Parathyroid adenoma (tissue), 2 donors: Measurements from ENCODE around the gene COX6B2.

Experiments used
- H2AFZ ChIP-seq: fragments of 300-600 bp; sonication (generic); one replicate; pipeline ENCODE4 v1.7.0; 2017; ENCODE audit warnings: antibody characterized with exemption, mild to moderate bottlenecking
- H3K27ac ChIP-seq: fragments of 300-600 bp; sonication (generic); one replicate; pipeline ENCODE4 v1.7.0; 2017
- H3K27me3 ChIP-seq: fragments of 300-600 bp; sonication (generic); one replicate; pipeline ENCODE4 v1.7.0; 2017; ENCODE audit warnings: low read length; ENCODE audit not compliant: control insufficient read depth, insufficient read depth
- H3K36me3 ChIP-seq: fragments of 300-600 bp; sonication (generic); one replicate; pipeline ENCODE4 v1.7.0; 2017; ENCODE audit warnings: low read length; ENCODE audit not compliant: control insufficient read depth, insufficient read depth
- H3K4me1 ChIP-seq: fragments of 300-600 bp; sonication (generic); one replicate; pipeline ENCODE4 v1.7.0; 2017; ENCODE audit warnings: control low read depth
- H3K4me2 ChIP-seq: fragments of 300-600 bp; sonication (generic); one replicate; pipeline ENCODE4 v1.7.0; 2017; ENCODE audit warnings: low read length
- H3K4me3 ChIP-seq: fragments of 300-600 bp; sonication (generic); one replicate; pipeline ENCODE4 v1.7.0; 2017; ENCODE audit warnings: low read depth, low read length
- H3K79me2 ChIP-seq: fragments of 300-600 bp; sonication (generic); one replicate; pipeline ENCODE4 v1.7.0; 2017; ENCODE audit warnings: control low read depth
- H3K9ac ChIP-seq: fragments of 300-600 bp; sonication (generic); one replicate; pipeline ENCODE4 v1.7.0; 2017; ENCODE audit warnings: mild to moderate bottlenecking
- H3K9me3 ChIP-seq: fragments of 300-600 bp; sonication (generic); one replicate; pipeline ENCODE4 v1.7.0; 2017; ENCODE audit warnings: low read length; ENCODE audit not compliant: control insufficient read depth
- CTCF ChIP-seq: fragments of 300-600 bp; sonication (generic); IDR thresholded peaks from one replicate; pipeline ENCODE4 v1.7.0; 2017; ENCODE audit warnings: antibody characterized with exemption, mild to moderate bottlenecking
- donor health status: primary hyperparathyroidism.

COX6B2 gene

GRCh38 chr19:55322204-55322885 is 32.2 kb downstream of the COX6B2 start:
- Histone ChIP-seq H3K27ac (no peak overlapping the region), H3K36me3 (no peaks in the 10 kb centered on the region), H3K27me3 (no peaks in the 10 kb centered on the region), H3K4me2 (no peak overlapping the region), H3K9ac (no peak overlapping the region), H3K9me3 (no peaks in the 10 kb centered on the region), H3K79me2 (no peaks in the 10 kb centered on the region), H2AFZ (no peak overlapping the region), H3K4me3 (no peak overlapping the region), H3K4me1 (no peaks in the 10 kb centered on the region)
- no peak for TF ChIP-seq CTCF

DNA sequence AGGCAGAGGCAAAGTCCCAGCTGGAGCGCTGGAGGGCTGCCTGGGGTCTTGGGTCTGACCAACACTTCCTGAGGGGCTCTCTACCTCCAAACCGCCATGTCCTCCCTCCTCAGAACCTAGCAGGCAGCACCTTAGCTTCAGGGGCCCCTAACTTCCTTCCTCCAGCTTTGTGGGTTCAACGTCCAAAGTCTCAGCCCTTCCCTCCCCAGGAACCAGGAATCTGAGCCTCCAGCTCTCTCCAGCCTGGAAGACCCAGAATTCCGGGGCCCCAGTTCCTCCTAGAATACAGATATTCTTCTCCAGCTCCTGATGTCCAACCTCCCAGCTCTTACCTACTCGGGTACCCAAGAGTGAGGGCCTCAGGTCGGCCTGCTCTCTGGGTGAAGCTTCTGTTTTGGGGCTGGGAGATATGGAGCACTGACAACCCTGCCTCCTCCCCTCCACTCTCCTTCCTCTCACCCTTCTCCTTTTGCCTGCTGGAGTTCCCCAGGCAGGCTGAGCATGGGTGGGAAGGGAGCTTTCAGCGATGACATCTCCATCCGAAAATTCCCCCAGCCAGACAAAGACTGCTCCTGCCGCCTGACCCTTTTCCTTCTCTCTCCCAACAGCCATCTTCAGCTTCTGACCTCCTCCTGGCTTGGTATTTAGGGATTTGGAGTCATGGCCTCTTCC is 32.9 kb downstream of the COX6B2 start:
- no peaks in the 10 kb centered on the region for H3K79me2 ChIP-seq
- no peak overlapping the region for H3K9ac ChIP-seq
- TF ChIP-seq CTCF: no peak
- no peaks in the 10 kb centered on the region for H3K36me3 ChIP-seq
- no peaks in the 10 kb centered on the region for H3K4me1 ChIP-seq
- no peak overlapping the region for H2AFZ ChIP-seq
- no peak overlapping the region for H3K4me3 ChIP-seq
- no peak overlapping the region for H3K27ac ChIP-seq
- H3K4me2 ChIP-seq: no peak overlapping the region
- H3K27me3 ChIP-seq: no peaks in the 10 kb centered on the region
- no peaks in the 10 kb centered on the region for H3K9me3 ChIP-seq

GRCh38 chr19:55320844-55321419 is 33.6 kb downstream of the COX6B2 start:
- no peaks in the 10 kb centered on the region for H3K9me3 ChIP-seq
- H3K27ac ChIP-seq: no peak overlapping the region
- no peak overlapping the region for H3K9ac ChIP-seq
- no peaks in the 10 kb centered on the region for H3K27me3 ChIP-seq
- no peak overlapping the region for H2AFZ ChIP-seq
- no peaks in the 10 kb centered on the region for H3K79me2 ChIP-seq
- H3K4me1 ChIP-seq: no peaks in the 10 kb centered on the region
- no peaks in the 10 kb centered on the region for H3K36me3 ChIP-seq
- H3K4me3 ChIP-seq: no peak overlapping the region
- TF ChIP-seq CTCF: no peak
- no peak overlapping the region for H3K4me2 ChIP-seq

- Histone ChIP-seq H2AFZ (no peak overlapping the region), H3K27ac (no peak overlapping the region), H3K9ac (no peak overlapping the region), H3K4me2 (no peak overlapping the region), H3K4me3 (no peak overlapping the region), H3K4me1 (no peaks in the 10 kb centered on the region), H3K9me3 (no peaks in the 10 kb centered on the region), H3K36me3 (no peaks in the 10 kb centered on the region), H3K27me3 (no peaks in the 10 kb centered on the region), H3K79me2 (no peaks in the 10 kb centered on the region)
- TF ChIP-seq CTCF: no peak
These were observed 34.7 kb downstream of the COX6B2 start for GRCh38 chr19:55319785-55320184.
